Kidney epithelial cell (primary cell): ENCODE data around the gene PRKCA. TPM values are rescaled to one million over a fixed set of nuclear protein-coding genes. Genes with fewer than 3 reads are reported as not detected.

ENCODE experiments used
- DNase-seq: peaks from one replicate; pipeline ENCODE4 v3.0.0-alpha.2; 2010; ENCODE audit warnings: low read depth
- H3K27me3 ChIP-seq: 2 replicates; pipeline ENCODE4 v1.6.0; 2011; ENCODE audit warnings: low read length; ENCODE audit not compliant: control insufficient read depth, insufficient read depth
- H3K36me3 ChIP-seq: 2 replicates; pipeline ENCODE4 v1.5.1; 2011; ENCODE audit warnings: low read length; ENCODE audit not compliant: control insufficient read depth, insufficient read depth
- H3K4me3 ChIP-seq: 2 replicates; pipeline ENCODE4 v1.5.1; 2011; ENCODE audit warnings: low read depth, mild to moderate bottlenecking, control low read depth, low read length
- total RNA-seq: library from RNA; depleted of rRNA; stranded (reverse); fragments of >200 nt; gene quantifications from 2 replicates; pipeline ENCODE4 v1.2.3, GENCODE V29; 2015
- TF ChIP-seq, protein P1 (sequence below): IDR thresholded peaks from 2 replicates; pipeline ENCODE4 v1.5.1; 2011; ENCODE audit warnings: mild to moderate bottlenecking, moderate library complexity, low read length, control low read depth, inconsistent platforms; ENCODE audit not compliant: insufficient read depth, poor library complexity, severe bottlenecking

The PRKCA gene
- total RNA-seq, 1 donor from 2014 or later: 5.7 TPM

DNA sequence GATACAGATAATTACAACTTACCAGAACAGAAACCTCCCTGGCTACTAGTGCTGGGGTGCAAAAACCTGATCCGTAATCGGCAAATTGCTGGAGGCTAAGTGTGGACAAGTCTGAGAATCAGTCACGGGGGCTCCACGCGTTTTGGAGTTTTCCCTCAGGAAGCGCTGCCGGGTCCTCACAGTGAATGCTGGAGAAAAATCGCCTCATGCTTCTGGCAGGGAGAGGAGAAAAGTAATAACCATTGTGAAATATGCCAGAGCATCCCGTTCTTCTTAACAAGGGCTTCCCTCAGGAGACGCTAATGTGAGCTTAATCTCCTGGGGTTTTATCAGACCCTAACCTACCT lies 453.5 kb downstream of the PRKCA start:
- Histone ChIP-seq H3K4me3 (no peak overlapping the region), H3K36me3 (peaks cover 1% of the 10 kb centered on the region), H3K27me3 (no peaks in the 10 kb centered on the region)
- DNase-seq: no peak
- TF ChIP-seq, protein P1, sequence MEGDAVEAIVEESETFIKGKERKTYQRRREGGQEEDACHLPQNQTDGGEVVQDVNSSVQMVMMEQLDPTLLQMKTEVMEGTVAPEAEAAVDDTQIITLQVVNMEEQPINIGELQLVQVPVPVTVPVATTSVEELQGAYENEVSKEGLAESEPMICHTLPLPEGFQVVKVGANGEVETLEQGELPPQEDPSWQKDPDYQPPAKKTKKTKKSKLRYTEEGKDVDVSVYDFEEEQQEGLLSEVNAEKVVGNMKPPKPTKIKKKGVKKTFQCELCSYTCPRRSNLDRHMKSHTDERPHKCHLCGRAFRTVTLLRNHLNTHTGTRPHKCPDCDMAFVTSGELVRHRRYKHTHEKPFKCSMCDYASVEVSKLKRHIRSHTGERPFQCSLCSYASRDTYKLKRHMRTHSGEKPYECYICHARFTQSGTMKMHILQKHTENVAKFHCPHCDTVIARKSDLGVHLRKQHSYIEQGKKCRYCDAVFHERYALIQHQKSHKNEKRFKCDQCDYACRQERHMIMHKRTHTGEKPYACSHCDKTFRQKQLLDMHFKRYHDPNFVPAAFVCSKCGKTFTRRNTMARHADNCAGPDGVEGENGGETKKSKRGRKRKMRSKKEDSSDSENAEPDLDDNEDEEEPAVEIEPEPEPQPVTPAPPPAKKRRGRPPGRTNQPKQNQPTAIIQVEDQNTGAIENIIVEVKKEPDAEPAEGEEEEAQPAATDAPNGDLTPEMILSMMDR: no peak

DNA sequence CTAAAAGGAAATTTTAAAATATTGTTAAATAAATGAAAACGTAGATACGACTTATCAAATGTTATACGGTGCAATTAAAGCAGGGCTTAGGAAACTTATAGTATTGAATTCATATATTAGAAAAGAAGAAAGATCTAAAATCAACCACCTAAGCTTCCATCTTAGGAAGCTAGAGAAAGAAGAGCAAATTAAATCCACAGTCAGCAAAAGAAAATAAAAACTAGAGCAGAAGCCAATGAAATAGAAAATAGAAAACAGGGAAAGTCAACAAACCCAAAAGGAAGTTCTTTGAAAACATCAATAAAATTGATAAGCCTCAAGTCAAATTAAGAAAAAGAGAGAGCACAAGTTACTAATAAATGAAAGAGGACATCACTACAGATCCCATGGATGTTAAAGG lies 457.9 kb downstream of the PRKCA start:
- H3K27me3 ChIP-seq: no peaks in the 10 kb centered on the region
- no peak overlapping the region for H3K4me3 ChIP-seq
- DNase-seq: no peak
- TF ChIP-seq, protein P1: no peak
- H3K36me3 ChIP-seq: peaks cover 1% of the 10 kb centered on the region

DNA sequence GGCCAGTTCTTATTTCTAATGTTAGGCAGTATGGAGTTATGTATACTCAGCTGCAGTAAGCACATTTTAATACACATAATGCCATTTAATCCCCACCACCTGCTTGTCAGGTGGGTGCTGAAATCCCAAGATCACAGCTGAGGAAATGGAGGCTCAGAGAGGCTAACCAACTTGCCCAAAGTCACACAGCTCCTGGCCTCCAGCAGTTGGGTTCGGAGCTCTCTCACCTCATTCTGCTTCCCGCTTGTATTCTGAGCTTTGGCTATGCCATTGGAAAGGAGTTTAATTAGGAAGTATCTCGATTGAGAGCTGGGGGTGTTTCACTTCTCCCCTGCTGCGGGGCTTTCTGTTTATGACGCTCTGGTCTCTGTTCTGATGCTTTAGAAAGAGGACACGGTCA lies 459.9 kb downstream of the PRKCA start:
- H3K4me3 ChIP-seq: no peak overlapping the region
- TF ChIP-seq, protein P1: no peak
- no peaks in the 10 kb centered on the region for H3K36me3 ChIP-seq
- DNase-seq: no peak
- no peaks in the 10 kb centered on the region for H3K27me3 ChIP-seq

DNA sequence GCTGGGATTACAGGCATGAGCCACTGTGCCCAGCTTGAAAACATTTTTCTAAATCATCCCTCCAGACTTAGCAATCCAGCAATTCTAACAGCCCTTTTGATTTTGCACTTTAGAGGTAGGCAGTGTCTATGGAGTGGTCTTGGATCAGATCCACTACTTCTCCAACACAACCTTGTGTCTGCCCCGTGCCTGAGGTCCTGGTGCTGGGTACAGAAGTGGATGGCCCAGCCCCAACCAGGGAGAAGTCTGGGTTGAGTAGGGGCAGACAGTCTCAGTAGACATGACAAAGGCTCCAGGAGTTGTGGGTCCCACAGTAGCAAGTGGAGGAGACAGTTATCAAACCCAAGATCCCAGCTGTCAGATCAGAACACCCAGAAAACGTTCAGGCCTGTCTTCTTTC lies 460.6 kb downstream of the PRKCA start:
- TF ChIP-seq, protein P1: no peak
- no peak for DNase-seq
- no peaks in the 10 kb centered on the region for H3K36me3 ChIP-seq

DNA sequence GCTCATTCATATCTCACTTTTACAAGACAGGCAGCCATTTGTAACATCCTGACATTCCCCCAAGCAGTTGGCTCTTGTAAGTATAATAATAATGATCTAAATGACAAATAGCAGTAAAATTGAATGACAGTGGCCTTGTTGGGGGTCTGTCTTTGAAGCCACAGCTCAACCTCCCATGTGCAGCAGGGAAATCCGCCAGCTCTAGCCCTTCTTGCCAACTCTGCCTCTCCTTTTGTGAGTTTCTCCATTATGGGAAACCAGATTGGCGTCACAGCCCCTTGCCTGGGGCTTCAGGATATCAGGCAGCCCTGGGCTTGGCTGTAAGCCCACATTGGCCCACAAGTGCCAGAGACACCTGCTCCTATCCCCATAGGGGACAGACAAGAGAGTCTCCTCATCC lies 462.1 kb downstream of the PRKCA start:
- TF ChIP-seq, protein P1: no peak
- no peak for DNase-seq
- H3K27me3 ChIP-seq: no peaks in the 10 kb centered on the region
- H3K4me3 ChIP-seq: no peak overlapping the region
- no peaks in the 10 kb centered on the region for H3K36me3 ChIP-seq

More for the DNA sequence above, 460.6 kb downstream of the PRKCA start:
- Histone ChIP-seq H3K27me3 (no peaks in the 10 kb centered on the region), H3K4me3 (no peak overlapping the region)

DNA sequence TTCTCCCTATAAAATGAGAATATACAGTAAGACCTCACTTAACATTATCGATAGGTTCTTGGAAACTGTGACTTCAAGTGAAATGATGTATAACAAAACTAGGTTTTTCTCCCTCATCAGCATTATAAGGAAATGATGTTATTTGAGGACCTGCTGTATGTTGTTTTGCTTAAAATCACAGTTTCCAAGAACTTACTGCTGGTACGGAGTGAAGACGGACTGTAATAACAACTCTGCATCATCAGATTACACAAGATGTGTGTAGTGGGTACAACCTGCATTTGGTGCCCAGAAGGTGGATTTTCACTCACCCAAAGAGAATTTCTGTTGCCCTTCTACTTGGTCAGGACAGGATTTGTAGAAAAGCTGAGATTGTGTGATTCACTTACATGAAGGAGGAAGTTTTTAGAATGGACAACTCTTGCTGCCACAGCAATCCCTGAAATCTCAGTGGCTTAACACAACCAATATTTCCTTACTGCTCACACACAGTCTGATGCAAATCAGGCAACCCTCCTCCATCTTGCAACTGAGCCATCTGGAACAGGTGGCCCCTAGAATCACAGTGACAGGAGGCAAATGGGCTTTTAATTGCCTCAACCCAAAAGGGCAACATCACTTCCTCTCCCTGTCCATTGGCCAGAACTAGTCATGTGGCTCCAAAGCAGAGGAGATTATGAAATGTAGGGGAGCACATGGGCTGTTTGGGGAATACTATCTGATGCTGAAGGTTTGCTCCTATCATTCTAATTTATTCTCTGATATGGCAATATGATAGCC lies 464.9 kb downstream of the PRKCA start:
- TF ChIP-seq, protein P1: no peak
- no peaks in the 10 kb centered on the region for H3K27me3 ChIP-seq
- H3K36me3 ChIP-seq: no peaks in the 10 kb centered on the region
- no peak overlapping the region for H3K4me3 ChIP-seq
- DNase-seq: no peak
